Neural progenitor cell (in vitro differentiated cells): Measurements from ENCODE around the gene FNIP1.

Experiments used
- CTCF ChIP-seq: fragments of 200-600 bp; sonication (generic); IDR thresholded peaks from 2 replicates; pipeline ENCODE4 v1.5.1; 2017; ENCODE audit warnings: antibody characterized with exemption, mild to moderate bottlenecking
- EZH2 ChIP-seq: fragments of 200-600 bp; sonication (generic); IDR thresholded peaks from 2 replicates; pipeline ENCODE4 v1.6.1; 2017; ENCODE audit warnings: antibody characterized with exemption, mild to moderate bottlenecking, moderate library complexity

DNA sequence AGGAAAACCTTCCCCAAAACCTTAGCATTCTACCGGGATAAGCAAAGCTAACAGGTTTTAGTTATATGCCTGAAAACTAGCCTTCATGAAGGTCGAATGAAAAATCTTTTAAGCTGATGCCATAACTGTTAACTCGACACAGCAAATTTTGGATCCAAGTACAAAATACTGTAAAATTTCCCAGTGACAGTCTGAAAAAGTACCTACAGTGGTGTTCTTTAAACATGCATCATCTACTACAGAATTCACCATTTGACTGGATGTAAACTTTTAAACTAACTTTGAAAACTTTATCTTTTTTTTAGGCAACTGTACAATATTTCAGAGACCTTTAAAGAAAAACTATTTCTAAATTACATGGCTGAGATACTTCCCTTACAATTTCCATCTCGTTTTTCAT, 162.6 kb downstream of the FNIP1 start:
- TF ChIP-seq CTCF (no peak), EZH2 (no peak)
